ENCODE data around the gene CEP131. TPM values are rescaled to one million over a fixed set of nuclear protein-coding genes. Genes with fewer than 3 reads are reported as not detected.

CEP131 gene
- total RNA-seq, 1 donor from 2014 or later: 8.9 TPM

GRCh38 chr17:81242421-81243332 lies 19.9 kb upstream of the CEP131 start:
- ATAC-seq (no peak), DNase-seq (ENCODE audit: missing footprints) (peak; percentile 63)
- intact Hi-C loops (cut with DNase I): no loop called here

DNA sequence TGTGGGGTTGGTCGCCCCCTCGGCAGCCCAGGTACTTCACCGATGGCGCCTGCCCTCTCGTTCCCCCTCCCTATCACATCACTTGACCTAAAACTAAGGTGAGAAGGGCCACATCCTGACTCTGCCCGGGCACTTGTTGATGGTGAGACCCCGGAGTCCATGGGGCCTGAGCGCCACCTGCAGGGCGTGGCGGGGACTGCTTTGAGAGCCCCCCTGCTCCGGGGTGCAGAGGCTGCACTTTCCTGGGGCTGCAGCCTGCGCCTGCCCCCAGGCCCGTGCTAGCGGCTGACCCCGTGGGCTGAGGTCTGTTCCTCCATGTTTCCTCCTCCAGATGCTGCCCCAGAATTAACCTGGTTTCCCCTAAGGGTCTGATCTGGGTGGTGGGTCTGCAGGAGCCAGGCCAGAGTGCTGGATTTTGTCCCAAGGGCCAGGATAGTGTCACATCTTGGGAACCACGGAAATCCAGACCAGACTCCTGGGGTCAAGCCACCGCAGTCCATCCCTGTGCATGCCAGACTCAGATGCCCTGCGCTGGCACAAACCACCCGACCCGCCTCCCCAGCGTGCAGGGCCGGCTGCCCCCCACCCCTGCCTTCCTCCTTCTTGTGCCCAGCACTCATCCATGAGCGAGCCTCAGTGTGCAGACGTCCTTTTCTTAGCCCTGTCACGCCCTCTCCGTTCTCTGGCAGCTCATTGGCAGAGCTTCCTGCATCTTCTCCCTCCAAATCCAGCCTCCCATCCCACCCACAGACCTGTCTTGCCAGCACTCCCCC lies 19.1 kb upstream of the CEP131 start:
- ATAC-seq (no peak), DNase-seq (ENCODE audit: missing footprints) (peak; percentile 14)

GRCh38 chr17:81241203-81241602 lies 18.4 kb upstream of the CEP131 start:
- intact Hi-C loops (cut with DNase I): loop anchor here (1.0 kb wide), 1 partner anchor 99 kb away; no protein-coding TSS in a partner anchor
- DNase-seq (ENCODE audit: missing footprints) (no peak), ATAC-seq (no peak)

More for the DNA sequence above, 19.1 kb upstream of the CEP131 start:
- intact Hi-C loops (cut with DNase I): loop anchor here (1.0 kb wide), 1 partner anchor 100 kb away; no protein-coding TSS in a partner anchor

DNA sequence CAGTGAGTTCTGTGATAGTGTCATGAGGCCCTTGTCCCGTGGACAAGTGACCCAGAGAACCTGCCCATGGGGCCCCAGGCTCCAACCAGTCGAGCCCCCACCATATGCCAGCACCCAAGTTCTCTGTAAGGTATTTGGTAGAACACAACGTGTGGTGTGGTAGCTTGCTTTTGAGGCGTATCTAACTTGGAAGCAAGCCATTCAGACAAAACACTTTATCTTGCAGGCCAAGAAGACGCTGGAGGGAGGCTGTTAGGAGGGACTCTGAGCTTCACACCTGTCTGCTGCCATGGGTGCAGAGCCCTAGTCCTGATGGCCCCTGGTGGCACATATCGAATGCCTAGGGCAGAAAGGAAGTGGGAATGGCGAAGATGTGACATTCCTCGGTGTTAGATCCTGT lies 18.0 kb upstream of the CEP131 start:
- DNase-seq (ENCODE audit: missing footprints) (no peak), ATAC-seq (no peak)
- intact Hi-C loops (cut with DNase I): loop anchor here (1.0 kb wide), 1 partner anchor 98 kb away; no protein-coding TSS in a partner anchor

DNA sequence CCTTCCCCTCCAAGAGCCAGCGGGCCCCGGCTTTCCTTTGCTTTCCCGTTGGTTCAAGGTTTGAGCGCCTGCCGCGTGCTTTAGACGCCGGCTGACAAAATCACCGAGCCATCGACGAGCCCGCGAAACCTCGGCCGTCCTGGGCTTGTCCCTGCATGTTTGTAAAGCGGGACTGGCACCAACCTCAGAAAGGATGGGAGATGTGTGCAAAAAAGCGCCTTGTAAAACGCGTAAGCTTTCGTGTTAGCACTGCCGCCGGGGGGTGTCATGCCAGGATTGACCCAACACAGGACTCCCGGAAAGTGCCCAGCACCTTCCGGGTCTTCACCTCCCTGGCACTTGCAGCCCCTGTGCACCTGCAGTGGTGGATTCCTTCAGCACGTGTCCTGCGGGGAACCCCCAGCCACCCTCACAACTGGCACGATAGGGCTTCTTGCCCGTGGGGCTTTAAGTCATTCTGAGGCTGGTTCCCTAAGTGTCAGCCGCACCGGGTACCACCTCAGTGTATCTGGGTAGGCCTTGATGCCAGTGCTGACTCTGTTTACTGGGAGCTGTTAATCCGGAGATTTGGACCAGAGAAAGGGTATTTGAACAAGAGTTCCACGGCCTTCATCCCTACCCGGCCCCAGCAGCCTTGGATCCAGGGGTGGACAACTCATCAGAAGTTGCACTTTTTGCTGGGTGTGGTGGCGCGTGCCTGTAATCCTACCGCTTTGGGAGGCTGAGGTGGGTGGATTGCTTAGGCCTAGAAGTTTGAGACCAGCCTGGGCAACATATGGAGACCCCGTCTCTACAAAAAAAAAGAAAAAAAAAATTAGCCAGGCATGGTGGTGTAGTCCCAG lies 17.2 kb upstream of the CEP131 start:
- intact Hi-C loops (cut with DNase I): loop anchor here (5.0 kb wide), 1 partner anchor 208 kb away; no protein-coding TSS in a partner anchor
- DNase-seq (ENCODE audit: missing footprints): no peak

DNA sequence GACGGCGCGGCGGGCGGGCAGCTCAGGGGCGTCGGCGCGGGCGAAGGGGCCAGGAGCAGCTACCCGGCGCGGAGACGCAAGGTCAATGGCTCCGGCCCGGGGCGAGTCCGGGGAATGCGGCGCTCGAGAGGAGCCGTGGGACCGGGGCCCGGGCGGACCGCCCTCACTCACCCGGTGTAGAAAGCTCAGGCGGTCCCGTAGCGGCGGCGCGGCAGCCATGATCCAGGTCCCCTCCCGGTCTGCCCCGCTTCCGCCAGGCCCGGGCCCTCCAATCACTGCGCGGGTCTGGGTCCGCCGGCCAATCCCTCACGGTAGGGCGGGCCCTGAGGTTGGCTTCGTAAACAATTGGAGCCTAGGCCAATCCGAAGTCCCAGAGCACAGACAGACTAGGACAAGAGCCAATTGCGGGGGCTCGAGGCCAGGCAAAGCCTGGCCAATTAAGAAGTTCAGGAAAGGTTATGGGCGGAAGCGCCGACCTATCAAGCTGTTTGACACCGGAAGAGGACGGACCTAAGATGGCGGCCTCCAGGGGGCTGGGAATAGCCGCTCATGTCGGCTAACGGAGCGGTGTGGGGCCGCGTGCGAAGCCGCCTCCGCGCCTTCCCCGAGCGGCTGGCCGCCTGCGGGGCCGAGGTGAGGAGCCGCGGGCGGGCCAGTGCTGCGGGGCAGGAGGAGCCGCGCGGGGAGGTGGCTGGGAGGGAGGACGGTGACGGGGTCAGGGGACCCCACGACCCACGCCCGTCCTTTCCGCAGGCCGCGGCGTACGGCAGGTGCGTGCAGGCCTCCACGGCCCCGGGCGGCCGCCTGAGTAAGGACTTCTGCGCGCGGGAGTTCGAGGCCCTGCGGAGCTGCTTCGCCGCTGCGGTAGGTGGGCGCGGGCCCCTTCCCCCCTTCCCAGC lies 16.3 kb upstream of the CEP131 start, which contains the start of the genes NDUFAF8 and TEPSIN:
NDUFAF8 (plus strand) TSS at position 504 of the 899 bp plus-strand sequence; CDS start at position 550, 46 bp downstream.
TEPSIN (minus strand) TSS at position 241 of the 899 bp plus-strand sequence; CDS start at position 219, 22 bp downstream.
- peak; percentile 98 for DNase-seq (ENCODE audit: missing footprints)
- ATAC-seq: peak; percentile 98
- intact Hi-C loops (cut with DNase I): loop anchor here (5.0 kb wide), 1 partner anchor 207 kb away; no protein-coding TSS in a partner anchor

More for the DNA sequence above, 17.2 kb upstream of the CEP131 start:
- no peak for ATAC-seq

- DNase-seq (ENCODE audit: missing footprints) (no peak), ATAC-seq (no peak)
- intact Hi-C loops (cut with DNase I): loop anchor here (5.0 kb wide), 1 partner anchor 206 kb away; no protein-coding TSS in a partner anchor
Observed at GRCh38 chr17:81238490-81238814, 15.7 kb upstream of the CEP131 start.

DNA sequence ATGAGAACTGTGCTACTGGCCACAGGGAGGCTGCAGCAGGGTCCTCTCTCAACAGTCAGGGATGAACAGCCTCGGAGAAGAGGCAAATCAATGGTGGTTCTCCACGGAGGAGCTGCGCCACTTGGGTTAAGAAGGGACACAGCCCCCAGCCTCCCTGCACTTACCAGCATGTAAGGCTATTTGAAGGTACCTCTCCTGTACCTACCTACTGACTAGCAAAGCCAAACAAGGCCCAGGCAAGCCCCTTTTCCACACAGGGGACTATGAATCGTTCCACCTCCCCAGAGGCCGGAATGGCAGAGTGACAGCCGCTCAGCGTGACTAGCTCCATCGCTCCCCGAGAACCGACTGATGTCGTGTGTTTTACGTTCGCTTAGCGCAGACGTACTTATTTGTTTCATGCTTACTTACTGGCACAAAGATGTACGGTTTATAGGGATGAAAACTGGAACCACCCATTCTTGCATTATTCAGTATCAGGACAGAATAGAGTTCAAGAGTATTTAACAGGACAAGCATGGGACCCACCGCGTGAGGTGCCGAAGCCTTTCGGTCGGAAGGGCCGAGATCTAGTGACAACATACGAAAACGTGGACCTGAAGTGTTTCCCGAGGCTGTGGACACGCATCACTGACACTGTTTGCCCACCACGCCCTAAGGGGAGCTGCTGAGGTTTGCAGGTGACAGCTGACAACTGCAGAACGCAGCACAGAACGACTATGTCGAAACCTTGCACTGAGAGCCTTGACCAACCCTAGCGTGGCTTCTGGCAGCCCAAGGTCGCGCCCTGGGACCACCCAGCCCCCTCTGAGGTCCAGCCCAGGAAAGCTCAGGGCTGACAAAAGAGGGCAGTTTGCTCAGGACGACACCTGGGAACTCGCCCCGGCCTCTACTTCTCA lies 15.1 kb upstream of the CEP131 start:
- intact Hi-C loops (cut with DNase I): loop anchor here (5.0 kb wide), 1 partner anchor 206 kb away; no protein-coding TSS in a partner anchor
- no peak for ATAC-seq
- peak; percentile 66 for DNase-seq (ENCODE audit: missing footprints)

DNA sequence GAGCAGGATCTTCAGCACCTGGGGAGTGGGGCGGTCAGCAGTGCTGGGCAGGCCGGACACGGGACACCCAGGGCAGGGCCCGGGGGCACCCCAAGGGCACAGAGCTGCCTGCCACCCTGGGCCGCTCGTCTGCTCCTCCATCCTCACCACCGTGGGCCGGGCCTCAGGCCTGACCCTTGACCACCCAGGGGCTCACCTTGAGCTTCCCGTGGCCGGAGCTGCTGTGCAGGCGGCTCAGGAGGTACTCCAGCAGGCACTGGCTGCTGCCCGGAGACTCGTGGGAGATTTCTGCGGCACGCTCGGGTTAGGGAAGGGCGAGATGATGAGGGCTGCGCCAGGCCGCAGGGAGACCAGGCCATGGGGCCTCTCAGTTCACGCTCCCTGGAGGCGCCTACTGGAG lies 14.0 kb upstream of the CEP131 start:
- no peak for ATAC-seq
- DNase-seq (ENCODE audit: missing footprints): peak; percentile 59
- intact Hi-C loops (cut with DNase I): loop anchor here (5.0 kb wide), 1 partner anchor 204 kb away; no protein-coding TSS in a partner anchor

DNA sequence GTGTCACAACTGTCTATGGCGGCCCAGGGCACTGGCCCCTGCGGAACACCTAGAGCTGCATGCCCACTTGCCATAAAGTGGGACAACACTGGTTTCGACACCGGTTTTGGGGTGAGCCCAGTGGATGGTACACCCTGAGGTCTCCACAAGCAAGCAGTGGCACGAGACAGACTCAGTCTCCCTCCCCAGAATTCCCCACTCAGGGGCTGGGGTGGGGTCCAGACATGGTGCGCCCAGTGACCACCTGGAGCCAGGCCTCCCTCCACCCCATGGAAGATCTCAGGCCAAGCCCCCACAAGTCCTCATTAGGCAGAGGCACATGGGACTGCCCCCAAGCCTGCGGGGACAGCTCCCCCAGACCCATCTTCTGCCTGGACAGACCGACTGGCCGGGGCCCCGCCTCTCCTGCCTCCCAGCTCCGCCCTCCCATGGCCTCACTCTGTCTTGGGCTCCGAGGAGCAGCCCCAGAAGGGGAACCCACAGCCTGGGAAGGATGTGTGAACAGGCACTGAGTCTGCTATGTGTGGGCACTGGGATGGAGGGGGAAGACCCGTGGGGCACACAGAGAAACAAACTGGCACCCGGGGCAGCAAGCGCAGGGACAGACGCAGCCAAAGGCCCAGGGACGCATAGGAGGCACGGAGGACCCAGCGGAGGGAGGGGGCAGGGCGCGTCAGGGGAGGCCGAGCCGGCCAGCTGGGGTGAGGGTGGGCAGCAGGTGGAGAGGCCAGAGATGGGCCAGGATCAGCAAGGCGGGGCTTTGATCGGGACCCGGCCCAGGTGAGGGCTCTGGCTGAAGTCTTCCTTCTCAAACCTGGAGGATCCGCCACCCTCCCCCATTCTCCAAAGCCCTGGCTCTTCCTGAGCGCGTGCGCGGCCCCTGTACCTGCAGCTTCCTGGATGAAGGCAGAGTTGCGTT lies 13.3 kb upstream of the CEP131 start:
- ATAC-seq (no peak), DNase-seq (ENCODE audit: missing footprints) (peak; percentile 68)
- intact Hi-C loops (cut with DNase I): loop anchor here (5.0 kb wide), 1 partner anchor 204 kb away; no protein-coding TSS in a partner anchor

GRCh38 chr17:81234940-81235821 lies 12.4 kb upstream of the CEP131 start:
- ATAC-seq (no peak), DNase-seq (ENCODE audit: missing footprints) (peak; percentile 27)
- intact Hi-C loops (cut with DNase I): loop anchor here (5.0 kb wide), 1 partner anchor 203 kb away; no protein-coding TSS in a partner anchor

- no peak for DNase-seq (ENCODE audit: missing footprints)
- ATAC-seq: no peak
- intact Hi-C loops (cut with DNase I): no loop called here
Observed at GRCh38 chr17:81234506-81234855, 11.7 kb upstream of the CEP131 start.

DNA sequence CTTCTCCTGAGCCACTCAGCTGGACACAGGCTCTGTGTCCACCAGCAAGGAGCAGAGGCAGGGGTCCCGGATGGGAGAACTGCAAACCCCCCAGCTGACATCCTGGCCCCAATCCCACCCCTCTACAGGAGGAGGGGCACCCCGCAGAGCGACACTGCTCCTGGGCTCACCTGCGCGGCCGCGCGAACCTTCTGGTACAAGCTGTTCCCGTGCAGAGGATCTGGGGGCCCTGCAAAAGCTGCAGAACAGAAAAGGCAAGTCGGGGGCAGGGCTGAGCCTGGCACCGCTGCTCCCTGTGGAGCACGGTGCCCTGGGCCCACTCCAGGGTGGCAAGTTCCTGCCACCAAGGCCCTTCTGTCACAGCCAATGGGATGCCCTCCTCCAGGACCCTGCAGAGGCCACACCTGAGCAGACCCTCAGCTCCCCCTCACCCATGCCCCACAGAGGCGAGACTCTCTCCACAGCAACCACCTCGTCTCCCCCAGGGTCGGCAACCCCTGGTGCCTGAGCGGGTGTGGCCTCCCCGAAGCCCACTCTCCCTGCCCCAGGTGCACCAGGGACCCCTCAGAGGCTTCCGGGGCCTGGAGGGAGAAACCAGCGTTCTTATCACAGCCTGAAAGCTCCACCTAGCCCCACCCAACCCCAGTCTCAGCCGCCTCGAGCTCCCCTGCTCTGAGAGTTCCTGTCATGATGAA lies 11.2 kb upstream of the CEP131 start:
- DNase-seq (ENCODE audit: missing footprints) (no peak), ATAC-seq (no peak)
- intact Hi-C loops (cut with DNase I): no loop called here

DNA sequence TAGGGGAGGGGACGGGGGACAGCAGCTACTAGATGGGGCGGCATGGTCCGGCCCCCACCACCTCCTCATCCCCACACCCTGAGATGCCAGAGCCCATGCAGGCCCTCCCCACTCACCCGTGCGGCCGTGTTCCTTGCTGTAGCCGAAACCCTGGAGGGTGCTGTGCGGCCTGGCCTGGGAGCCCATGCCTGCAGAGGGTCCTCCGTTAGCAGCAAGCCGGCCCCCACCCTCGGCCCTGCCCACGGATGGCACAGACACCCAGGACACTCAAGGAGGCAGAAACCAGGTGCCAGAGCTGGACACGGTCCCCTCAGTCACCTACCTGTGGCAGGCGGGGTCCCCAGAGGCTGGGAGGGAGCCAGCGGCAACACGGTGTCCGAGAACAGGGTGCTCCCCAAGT lies 10.6 kb upstream of the CEP131 start:
- ATAC-seq (no peak), DNase-seq (ENCODE audit: missing footprints) (peak; percentile 54)
- intact Hi-C loops (cut with DNase I): no loop called here
